H1 (cell line): ENCODE data around the gene HEATR1. TPM values are rescaled to one million over a fixed set of nuclear protein-coding genes. Genes with fewer than 3 reads are reported as not detected.
A peak's percentile ranks its signal among the peaks of the same experiment; 100 is the strongest.

Experiments used
- CTCF ChIA-PET: fragments of 300-600 bp; sonication (Branson Sonifier 250); formaldehyde crosslinking; loops from one replicate; lab custom pipeline; 2021; ENCODE audit not compliant: partially characterized antibody; lab: Charles Lee
- POLR2A ChIA-PET: fragments of 300-600 bp; sonication (Branson Sonifier 250); formaldehyde crosslinking; loops from one replicate; lab custom pipeline; 2021; ENCODE audit warnings: inconsistent platforms; ENCODE audit not compliant: partially characterized antibody; lab: Charles Lee
- DNase-seq, 2 experiments: peaks; one replicate each; pipeline versions ENCODE4 v3.0.0 to v3.0.0-alpha.2; 2010 to 2022; ENCODE audit warnings: low spot score in 2 of 2, low read depth in 1 of 2, mixed read lengths in 1 of 2
- FAIRE-seq: peaks from 2 replicates; lab custom pipeline; 2011; peaks lifted over from hg19 to GRCh38; lab: Jason Lieb, UNC
- H2AFZ ChIP-seq: 2 replicates; pipeline ENCODE4 v1.8.1; 2012; ENCODE audit warnings: low read length, inconsistent platforms
- H2AK5ac ChIP-seq: 2 replicates; pipeline ENCODE4 v1.6.1; 2013; ENCODE audit warnings: low read depth, low read length
- H2BK120ac ChIP-seq: replicated peaks from 2 replicates; pipeline ENCODE3; 2013; ENCODE audit warnings: low read depth, low read length, inconsistent platforms
- H2BK12ac ChIP-seq: 2 replicates; pipeline ENCODE4 v1.6.1; 2013; ENCODE audit warnings: low read depth, low read length
- H2BK15ac ChIP-seq: 2 replicates; pipeline ENCODE4 v1.6.1; 2013; ENCODE audit warnings: low read length
- H2BK20ac ChIP-seq: 2 replicates; pipeline ENCODE4 v1.6.1; 2013; ENCODE audit warnings: low read length
- H2BK5ac ChIP-seq: 2 replicates; pipeline ENCODE4 v1.6.1; 2013; ENCODE audit warnings: low read depth, low read length
- H3K14ac ChIP-seq: 2 replicates; pipeline ENCODE4 v1.6.1; 2013; ENCODE audit warnings: inconsistent platforms; ENCODE audit not compliant: insufficient read length
- H3K18ac ChIP-seq: 2 replicates; pipeline ENCODE4 v1.6.1; 2013; ENCODE audit warnings: low read length; ENCODE audit errors: extremely low read depth
- H3K23ac ChIP-seq: 2 replicates; pipeline ENCODE4 v1.6.1; 2013; ENCODE audit warnings: inconsistent platforms; ENCODE audit not compliant: insufficient read length
- H3K23me2 ChIP-seq: 2 replicates; pipeline ENCODE4 v1.6.1; 2013; ENCODE audit warnings: low read depth, low read length
- H3K27ac ChIP-seq: 2 replicates; pipeline ENCODE4 v1.6.1; 2011; ENCODE audit warnings: low read depth, low read length, inconsistent platforms
- H3K27me3 ChIP-seq, 4 experiments: replicated peaks in 1 of 4; 1 replicate in 1 of 4; 2 replicates in 3 of 4; pipeline versions ENCODE4 v1.6.1 to v1.8.1; 2011 to 2013; ENCODE audit warnings: low read length in 3 of 4, mild to moderate bottlenecking in 3 of 4, inconsistent platforms in 2 of 4, mixed read lengths in 2 of 4, moderate library complexity in 1 of 4; ENCODE audit not compliant: control insufficient read depth in 3 of 4, insufficient read depth in 3 of 4; ENCODE audit errors: extremely low read depth in 1 of 4
- H3K36me3 ChIP-seq, 4 experiments: 2 replicates each; pipeline versions ENCODE4 v1.6.1 to v1.8.1; 2011 to 2013; ENCODE audit warnings: mild to moderate bottlenecking in 4 of 4, low read length in 3 of 4, moderate library complexity in 2 of 4, control low read depth in 1 of 4, inconsistent platforms in 1 of 4; ENCODE audit not compliant: insufficient read depth in 4 of 4, control insufficient read depth in 2 of 4
- H3K4ac ChIP-seq: replicated peaks from 2 replicates; pipeline ENCODE3; 2013; ENCODE audit warnings: low read length, low read depth, mixed read lengths, inconsistent platforms; ENCODE audit not compliant: insufficient read length
- H3K4me1 ChIP-seq, 4 experiments: replicated peaks in 1 of 4; 1 replicate in 1 of 4; 2 replicates in 3 of 4; pipeline versions ENCODE4 v1.6.1 to v1.8.1; 2011 to 2013; ENCODE audit warnings: low read length in 3 of 4, inconsistent platforms in 2 of 4, mixed read lengths in 1 of 4; ENCODE audit not compliant: insufficient read depth in 4 of 4, control insufficient read depth in 3 of 4
- H3K4me2 ChIP-seq, 2 experiments: 2 replicates each; pipeline versions ENCODE4 v1.6.1 to v1.8.1; 2011 to 2013; ENCODE audit warnings: low read depth in 2 of 2, low read length in 2 of 2, control low read depth in 1 of 2, inconsistent platforms in 1 of 2, mild to moderate bottlenecking in 1 of 2; ENCODE audit not compliant: insufficient read depth in 1 of 2
- H3K4me3 ChIP-seq, 4 experiments: fragments of 200-600, 300-600 bp in 1 of 4; sonication (generic), shearing (Covaris generic), sonication (Bioruptor Twin) in 1 of 4; 2 replicates each; pipeline versions ENCODE4 v1.5.1 to v1.8.1; 2011 to 2016; ENCODE audit warnings: low read length in 4 of 4, low read depth in 3 of 4, control low read depth in 2 of 4, inconsistent platforms in 2 of 4, mild to moderate bottlenecking in 2 of 4, mixed read lengths in 1 of 4, moderate library complexity in 1 of 4; ENCODE audit not compliant: insufficient read depth in 2 of 4; ENCODE audit errors: extremely low read depth in 1 of 4
- H3K56ac ChIP-seq: replicated peaks from 2 replicates; pipeline ENCODE3; 2013; ENCODE audit warnings: low read depth, mild to moderate bottlenecking, mixed read lengths, low read length, inconsistent platforms; ENCODE audit not compliant: insufficient read length
- H3K79me1 ChIP-seq: 2 replicates; pipeline ENCODE4 v1.6.1; 2013; ENCODE audit warnings: low read depth, low read length, control low read depth
- H3K79me2 ChIP-seq, 2 experiments: 2 replicates each; pipeline versions ENCODE4 v1.6.1 to v1.8.1; 2012 to 2013; ENCODE audit warnings: low read length in 2 of 2, mild to moderate bottlenecking in 2 of 2, inconsistent platforms in 1 of 2; ENCODE audit not compliant: insufficient read depth in 2 of 2, control insufficient read depth in 1 of 2
- H3K9ac ChIP-seq, 4 experiments: replicated peaks in 1 of 4; 1 replicate in 1 of 4; 2 replicates in 3 of 4; pipeline versions ENCODE4 v1.6.1 to v1.8.1; 2011 to 2013; ENCODE audit warnings: low read depth in 3 of 4, low read length in 3 of 4, control low read depth in 2 of 4, mild to moderate bottlenecking in 2 of 4, moderate library complexity in 2 of 4, inconsistent platforms in 1 of 4; ENCODE audit errors: extremely low read depth in 1 of 4
- H3K9me3 ChIP-seq, 2 experiments: 2 replicates each; pipeline versions ENCODE4 v1.6.1 to v1.8.1; 2012 to 2013; ENCODE audit warnings: mild to moderate bottlenecking in 2 of 2, moderate library complexity in 2 of 2, control low read depth in 1 of 2, inconsistent platforms in 1 of 2, low read depth in 1 of 2, low read length in 1 of 2, mixed read lengths in 1 of 2; ENCODE audit not compliant: insufficient read depth in 2 of 2
- H4K20me1 ChIP-seq, 2 experiments: replicated peaks in 1 of 2; 2 replicates each; pipeline versions ENCODE3 to v1.8.1; 2011 to 2013; ENCODE audit warnings: inconsistent platforms in 2 of 2, low read length in 2 of 2, mild to moderate bottlenecking in 1 of 2; ENCODE audit not compliant: insufficient read depth in 2 of 2, control insufficient read depth in 1 of 2
- H4K5ac ChIP-seq: 2 replicates; pipeline ENCODE4 v1.6.1; 2013; ENCODE audit warnings: low read length, low read depth, mixed read lengths, inconsistent platforms; ENCODE audit not compliant: insufficient read length
- H4K8ac ChIP-seq: 2 replicates; pipeline ENCODE4 v1.8.0; 2013; ENCODE audit warnings: mild to moderate bottlenecking, moderate library complexity, low read length, inconsistent platforms; ENCODE audit not compliant: insufficient read depth; ENCODE audit errors: extremely low read depth
- H4K91ac ChIP-seq: replicated peaks from 2 replicates; pipeline ENCODE3; 2013; ENCODE audit warnings: low read length, mixed read lengths, inconsistent platforms; ENCODE audit not compliant: insufficient read length
- PHF8 ChIP-seq: fragments of 200-600 bp; sonication (generic); conservative IDR thresholded peaks from 2 replicates; pipeline ENCODE4 v1.7.1; 2012; ENCODE audit warnings: low read depth, mild to moderate bottlenecking, inconsistent platforms, low read length, moderate library complexity
- RAD21 ChIP-seq, 2 experiments: IDR thresholded peaks in 1 of 2; conservative IDR thresholded peaks in 1 of 2; 2 replicates each; pipeline ENCODE4 v1.6.1; 2011; ENCODE audit warnings: low read depth in 2 of 2, low read length in 2 of 2, improper control_type of control experiment in 1 of 2, inconsistent platforms in 1 of 2, mild to moderate bottlenecking in 1 of 2, moderate library complexity in 1 of 2
- WGBS, 2 experiments: shearing (Covaris generic) in 1 of 2; methylation state at CpG; one replicate each; pipeline versions ENCODE4 v1.1.6 to v1.1.7; 2013 to 2015; ENCODE audit warnings: low lambda C conversion rate in 2 of 2, mixed read lengths in 2 of 2, inconsistent platforms in 1 of 2, low coverage in 1 of 2, missing lambda C conversion rate in 1 of 2; ENCODE audit not compliant: insufficient replicate concordance in 2 of 2, insufficient coverage in 1 of 2, insufficient read length in 1 of 2; ENCODE audit errors: extremely low coverage in 1 of 2, missing lambda C conversion rate in 1 of 2; 5-methylcytosine and 5-hydroxymethylcytosine counted together
- polyA plus RNA-seq, 7 experiments: library from polyadenylated mRNA; depleted of rRNA in 3 of 7; stranded (reverse) in 5 of 7; unstranded in 2 of 7; fragments of >200 nt in 5 of 7; fragments of 200-250 nt in 2 of 7; gene quantifications; 1 replicate in 5 of 7; 2 replicates in 1 of 7; 4 replicates in 1 of 7; pipeline versions ENCODE4 v1.2.1 to v1.2.3, GENCODE V29; 2011 to 2013; ENCODE audit warnings: missing spikeins in 2 of 7, mixed read lengths in 2 of 7
- total RNA-seq: library from RNA; stranded (reverse); fragmentation: NEBNext Ultra II Directional; extraction: Animal tissue kit (Norgen Biotek cat#: 25700); gene quantifications from 2 replicates; pipeline ENCODE4 v1.2.1, GENCODE V29; 2021
- TF ChIP-seq, protein P1 (sequence below), 3 experiments: IDR thresholded peaks; 1 replicate in 2 of 3; 2 replicates in 1 of 3; pipeline versions ENCODE4 v1.5.1 to v1.6.1; 2011; ENCODE audit warnings: low read length in 3 of 3, mild to moderate bottlenecking in 3 of 3, inconsistent platforms in 2 of 3, low read depth in 1 of 3, moderate library complexity in 1 of 3; ENCODE audit not compliant: insufficient read depth in 1 of 3; ENCODE audit errors: control extremely low read depth in 1 of 3

Gene HEATR1
- total and polyA plus RNA-seq, 2 of the 8 experiments (the other 6 are each of a cell fraction or from before 2014, with no cell fraction given): 13.0 to 95.8 TPM

- FAIRE-seq: no peak
- ChIA-PET CTCF (interaction anchor here (0.5 to 2.0 kb wide), 27 partner anchors 14 to 779 kb away, joined by 3 to 8 read pairs (median 3); partner anchors contain the start of gene MTR), POLR2A (no interaction called here)
- 0 out of 2 replicates have a peak overlapping the region, but pooled peaks have one; percentile 62 for H2AFZ ChIP-seq
- H3K56ac ChIP-seq: no peak overlapping the region
- no peak overlapping the region for H3K4ac ChIP-seq
- no peak overlapping the region for H3K23ac ChIP-seq
- H3K79me1 ChIP-seq: no peaks in the 10 kb centered on the region
- H3K18ac ChIP-seq: no peak overlapping the region
- DNase-seq: peak in 1 of 2 experiments; percentile 75
- no peaks in the 10 kb centered on the region for H4K20me1 ChIP-seq
- H4K8ac ChIP-seq: no peak overlapping the region
- no peak overlapping the region for H3K9ac ChIP-seq
- no peak overlapping the region for H4K5ac ChIP-seq
- TF ChIP-seq, protein P1, sequence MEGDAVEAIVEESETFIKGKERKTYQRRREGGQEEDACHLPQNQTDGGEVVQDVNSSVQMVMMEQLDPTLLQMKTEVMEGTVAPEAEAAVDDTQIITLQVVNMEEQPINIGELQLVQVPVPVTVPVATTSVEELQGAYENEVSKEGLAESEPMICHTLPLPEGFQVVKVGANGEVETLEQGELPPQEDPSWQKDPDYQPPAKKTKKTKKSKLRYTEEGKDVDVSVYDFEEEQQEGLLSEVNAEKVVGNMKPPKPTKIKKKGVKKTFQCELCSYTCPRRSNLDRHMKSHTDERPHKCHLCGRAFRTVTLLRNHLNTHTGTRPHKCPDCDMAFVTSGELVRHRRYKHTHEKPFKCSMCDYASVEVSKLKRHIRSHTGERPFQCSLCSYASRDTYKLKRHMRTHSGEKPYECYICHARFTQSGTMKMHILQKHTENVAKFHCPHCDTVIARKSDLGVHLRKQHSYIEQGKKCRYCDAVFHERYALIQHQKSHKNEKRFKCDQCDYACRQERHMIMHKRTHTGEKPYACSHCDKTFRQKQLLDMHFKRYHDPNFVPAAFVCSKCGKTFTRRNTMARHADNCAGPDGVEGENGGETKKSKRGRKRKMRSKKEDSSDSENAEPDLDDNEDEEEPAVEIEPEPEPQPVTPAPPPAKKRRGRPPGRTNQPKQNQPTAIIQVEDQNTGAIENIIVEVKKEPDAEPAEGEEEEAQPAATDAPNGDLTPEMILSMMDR (IDR thresholded peaks at IDR 0.05; ENCODE audit: control extremely low read depth in 1 of 3, insufficient read depth in 1 of 3, low read depth in 1 of 3, low read length in 3 of 3): peak; percentile 37 to 77 (median 56)
- TF ChIP-seq RAD21 (IDR thresholded peaks at IDR 0.05 in 1 of 2, conservative IDR thresholded peaks at IDR 0.05 in 1 of 2; ENCODE audit: low read depth in 2 of 2, low read length in 2 of 2) (peak; percentile 84 to 88), PHF8 (no peak)
- no peaks in the 10 kb centered on the region for H3K9me3 ChIP-seq
- no peak overlapping the region for H2BK5ac ChIP-seq
- H4K91ac ChIP-seq: no peak overlapping the region
- H3K23me2 ChIP-seq: peaks cover 6% of the 10 kb centered on the region; the same call in 1 of the 2 replicates
- H2AK5ac ChIP-seq: no peak overlapping the region
- no peak overlapping the region for H2BK120ac ChIP-seq
- 11% methylated on average over 5 of the region's 5 CpGs; no CpG with 5 or more reads in 1 of the 2 experiments for whole genome bisulfite sequencing, 2 experiments
- no peaks in the 10 kb centered on the region; a peak in 1 of 7 replicates for H3K4me1 ChIP-seq
- H3K27me3 ChIP-seq: no peaks in the 10 kb centered on the region
- H3K4me3 ChIP-seq: no peak overlapping the region
- no peaks in the 10 kb centered on the region for H3K36me3 ChIP-seq
- H2BK15ac ChIP-seq: no peak overlapping the region
- no peak overlapping the region for H2BK12ac ChIP-seq
- H3K27ac ChIP-seq: no peak overlapping the region
- H3K14ac ChIP-seq: no peak overlapping the region
- H3K79me2 ChIP-seq: peaks cover 0 to 1% of the 10 kb centered on the region in 2 experiments; a peak in 1 of 4 replicates
- no peak overlapping the region for H3K4me2 ChIP-seq
- H2BK20ac ChIP-seq: no peak overlapping the region
Measured at GRCh38 chr1:236608930-236609726, 4.8 kb upstream of the HEATR1 start.
